Right lobe of liver (tissue), 6 donors: Measurements from ENCODE around the gene CERS6. TPM values are rescaled to one million over a fixed set of nuclear protein-coding genes. Genes with fewer than 3 reads are reported as not detected.
"Not testable (repeated sequence)": the region's sequence is repeated elsewhere in the genome, so short reads cannot be mapped to it uniquely, and the experiment has no call there.

ENCODE experiments used
- ATAC-seq, 4 donors: fragments of 200-7000 bp; cut with Tn5 transposase; one replicate each; pipeline ENCODE4 v1.9.1; 2020; ENCODE audit warnings: mild to moderate bottlenecking in 4 of 4, moderate library complexity in 4 of 4
- DNase-seq, 3 donors: peaks; one replicate each; pipeline ENCODE4 v3.0.0-alpha.2; 2020
- H3K27ac ChIP-seq, 3 donors: fragments of 200-600 bp; one replicate each; pipeline ENCODE4 v1.8.0; 2022
- H3K27me3 ChIP-seq, 2 donors: fragments of 200-600 bp; one replicate each; pipeline ENCODE4 v1.8.0; 2022
- H3K36me3 ChIP-seq, 4 donors: fragments of 200-600 bp; sonication (generic) in 1 of 4; one replicate each; pipeline versions ENCODE4 v1.5.1 to v1.8.0; 2017 to 2022; ENCODE audit warnings: control low read depth in 1 of 4
- H3K4me1 ChIP-seq, 4 donors: fragments of 200-600 bp; sonication (generic) in 1 of 4; one replicate each; pipeline versions ENCODE4 v1.5.1 to v1.8.0; 2017 to 2022; ENCODE audit warnings: control low read depth in 1 of 4
- H3K4me3 ChIP-seq, 3 donors: fragments of 200-600 bp; one replicate each; pipeline ENCODE4 v1.8.0; 2022
- H3K9me3 ChIP-seq, 4 donors: fragments of 200-600 bp; sonication (generic) in 1 of 4; one replicate each; pipeline versions ENCODE4 v1.5.1 to v1.8.0; 2017 to 2022; ENCODE audit warnings: control low read depth in 1 of 4
- CTCF ChIP-seq, 4 donors: fragments of 200-600 bp in 3 of 4; fragments of 450-650 bp in 1 of 4; IDR thresholded peaks; one replicate each; pipeline versions ENCODE4 v1.5.1 to v1.8.0; 2016 to 2022; ENCODE audit warnings: antibody characterized with exemption in 4 of 4, mild to moderate bottlenecking in 2 of 4
- POLR2A ChIP-seq: fragments of 450-650 bp; IDR thresholded peaks from one replicate; pipeline ENCODE4 v1.6.1; 2017; ENCODE audit warnings: antibody characterized with exemption, mild to moderate bottlenecking
- WGBS: methylation state at CpG from one replicate; pipeline ENCODE4 v1.1.6; 2018; ENCODE audit warnings: low coverage, low lambda C conversion rate; ENCODE audit not compliant: insufficient coverage; ENCODE audit errors: missing lambda C conversion rate; 5-methylcytosine and 5-hydroxymethylcytosine counted together
- intact Hi-C, 2 donors: fragments of 100-400 bp; cut with DNase I; formaldehyde crosslinking; loops; one replicate each; pipeline versions ENCODE4 v1.11.2 to v1.14.1; 2022
- total RNA-seq, 6 experiments: library from RNA; depleted of rRNA in 2 of 6; stranded (reverse); fragments of >200 nt in 2 of 6; fragmentation: NEBNext Ultra II Directional in 3 of 6; extraction: Animal tissue kit (Norgen Biotek cat#: 25700) in 3 of 6; gene quantifications; one replicate each; pipeline versions ENCODE4 v1.1.0 to v1.2.4, GENCODE V29; 2016 to 2023
- donor health status: DM: no; HTN: yes; CAD: no.
- donor health status: DM: no; HTN: no; CAD: no.
- donor health status: DM: no; HTN: no; CAD: no.
- donor health status: DM: no; HTN: yes; CAD: no.
- donor health status: DM: no; HTN: yes; CAD: no.

CERS6 gene
- total RNA-seq, 6 experiments from 2014 or later: 10.4 to 30.1 (median 15.6) TPM

GRCh38 chr2:168652997-168653921 is 197.2 kb downstream of the CERS6 start:
- peaks cover 0 to 12% (median 5%) of the 10 kb centered on the region in 4 donors for H3K4me1 ChIP-seq
- 56% methylated on average over 3 of the region's 3 CpGs for WGBS
- H3K9me3 ChIP-seq: no peaks in the 10 kb centered on the region
- intact Hi-C loops: no loop called here
- no peaks in the 10 kb centered on the region for H3K27me3 ChIP-seq
- no peak overlapping the region for H3K4me3 ChIP-seq
- no peaks in the 10 kb centered on the region for H3K36me3 ChIP-seq
- ATAC-seq (peak; percentile 61 to 83 (median 75)), DNase-seq (no peak)
- TF ChIP-seq POLR2A (no peak), CTCF (IDR thresholded peaks at IDR 0.05) (no peak)
- H3K27ac ChIP-seq: no peak overlapping the region

- ATAC-seq: no peak
- TF ChIP-seq POLR2A (no peak), CTCF (IDR thresholded peaks at IDR 0.05) (no peak)
- Histone ChIP-seq H3K27ac (no peak overlapping the region), H3K4me1 (peaks cover 0 to 12% (median 5%) of the 10 kb centered on the region in 4 donors), H3K27me3 (no peaks in the 10 kb centered on the region), H3K4me3 (no peak overlapping the region), H3K9me3 (no peaks in the 10 kb centered on the region), H3K36me3 (no peaks in the 10 kb centered on the region)
- intact Hi-C loops: no loop called here
- 100% methylated on average over 1 of the region's 1 CpG for WGBS
- no peak for DNase-seq
These were observed 198.6 kb downstream of the CERS6 start for GRCh38 chr2:168654705-168655104.

- TF ChIP-seq CTCF (IDR thresholded peaks at IDR 0.05): no peak
- Histone ChIP-seq H3K9me3 (no peaks in the 10 kb centered on the region), H3K27me3 (no peaks in the 10 kb centered on the region), H3K4me3 (no peak overlapping the region), H3K4me1 (peaks cover 0 to 12% (median 5%) of the 10 kb centered on the region in 4 donors), H3K27ac (no peak overlapping the region), H3K36me3 (no peaks in the 10 kb centered on the region)
- WGBS: 100% methylated on average over 1 of the region's 1 CpG
- intact Hi-C loops: no loop called here
- no peak for ATAC-seq
- DNase-seq: no peak
These were observed 199.1 kb downstream of the CERS6 start for GRCh38 chr2:168655207-168655606.

- ATAC-seq, H3K4me3 ChIP-seq, intact Hi-C loops, H3K9me3 ChIP-seq, H3K27ac ChIP-seq, H3K27me3 ChIP-seq, H3K36me3 ChIP-seq, DNase-seq: not testable (repeated sequence)
- peaks cover 0 to 12% (median 5%) of the 10 kb centered on the region in 4 donors for H3K4me1 ChIP-seq
- no CpG with 5 or more reads among the region's 24 CpGs for WGBS
These were observed 201.3 kb downstream of the CERS6 start for GRCh38 chr2:168657378-168657777.

- no peak for DNase-seq
- Histone ChIP-seq H3K36me3 (no peaks in the 10 kb centered on the region), H3K27me3 (no peaks in the 10 kb centered on the region), H3K9me3 (no peaks in the 10 kb centered on the region), H3K4me1 (peaks cover 0 to 2% (median under 1%) of the 10 kb centered on the region in 4 donors), H3K4me3 (no peak overlapping the region), H3K27ac (no peak overlapping the region)
- 100% methylated on average over 2 of the region's 4 CpGs for WGBS
- TF ChIP-seq POLR2A (no peak), CTCF (IDR thresholded peaks at IDR 0.05) (no peak)
- no peak for ATAC-seq
- intact Hi-C loops: no loop called here
These were observed 202.6 kb downstream of the CERS6 start for GRCh38 chr2:168658706-168659105.
